Testis (tissue), 3 donors: Measurements from ENCODE around the gene ABCA5. TPM values are rescaled to one million over a fixed set of nuclear protein-coding genes. Genes with fewer than 3 reads are reported as not detected.

Experiments used
- DNase-seq: peaks from one replicate; pipeline ENCODE4 v3.0.0-alpha.2; 2019
- H3K27ac ChIP-seq, 2 donors: fragments of 200-600 bp; sonication (generic); one replicate each; pipeline ENCODE4 v1.5.1; 2019
- H3K27me3 ChIP-seq: fragments of 200-600 bp; sonication (generic); one replicate; pipeline ENCODE4 v1.5.1; 2019
- H3K36me3 ChIP-seq: fragments of 200-600 bp; sonication (generic); one replicate; pipeline ENCODE4 v1.5.1; 2017; ENCODE audit warnings: low read depth; ENCODE audit errors: missing control alignments
- H3K4me1 ChIP-seq: fragments of 200-600 bp; sonication (generic); one replicate; pipeline ENCODE4 v1.5.1; 2019
- H3K4me3 ChIP-seq, 2 donors: fragments of 200-600 bp; sonication (generic); one replicate each; pipeline ENCODE4 v1.5.1; 2017 to 2019
- H3K9me3 ChIP-seq: fragments of 200-600 bp; sonication (generic); one replicate; pipeline ENCODE4 v1.5.1; 2017
- POLR2A ChIP-seq: fragments of 450-650 bp; IDR thresholded peaks from one replicate; pipeline ENCODE4 v1.6.1; 2017; ENCODE audit warnings: antibody characterized with exemption, mild to moderate bottlenecking, moderate library complexity
- WGBS, 2 donors: methylation state at CpG; one replicate each; pipeline ENCODE4 v1.1.5; 2018; 5-methylcytosine and 5-hydroxymethylcytosine counted together
- intact Hi-C: fragments of 100-400 bp; cut with DNase I; formaldehyde crosslinking; loops from one replicate; pipeline ENCODE4 v1.15.1; 2023; ENCODE audit warnings: low total_unique reads
- polyA plus RNA-seq: library from polyadenylated mRNA; stranded (reverse); fragments of 350-450 nt; fragmentation: Illumina TruSeq; extraction: RNeasy Lipid Tissue Mini Kit (QIAGEN cat#74804); gene quantifications from one replicate; pipeline ENCODE4 v1.2.3, GENCODE V29; 2014; ENCODE audit warnings: low read depth, low replicate concordance; ENCODE audit not compliant: insufficient read depth
- total RNA-seq, 2 donors: library from RNA; depleted of rRNA; stranded (reverse); fragments of >200 nt; gene quantifications; one replicate each; pipeline ENCODE4 v1.2.3, GENCODE V29; 2016
- TF ChIP-seq, protein P1 (sequence below), 3 experiments: fragments of 450-650 bp in 2 of 3; fragments of 200-600 bp in 1 of 3; sonication (generic) in 1 of 3; IDR thresholded peaks; one replicate each; pipeline ENCODE4 v1.5.1; 2016 to 2019; ENCODE audit warnings: antibody characterized with exemption in 3 of 3, mild to moderate bottlenecking in 2 of 3, moderate library complexity in 1 of 3

ABCA5 gene
- total and polyA plus RNA-seq, 3 donors from 2014 or later, result 22.6 to 59.8 (median 50.6) TPM

- WGBS, 2 donors, result 45 to 53% methylated on average over 3 of the region's 3 CpGs
- no peaks in the 10 kb centered on the region for H3K4me1 ChIP-seq
- no peak for DNase-seq
- no peaks in the 10 kb centered on the region for H3K27me3 ChIP-seq
- TF ChIP-seq POLR2A, result no peak
- TF ChIP-seq, protein P1, sequence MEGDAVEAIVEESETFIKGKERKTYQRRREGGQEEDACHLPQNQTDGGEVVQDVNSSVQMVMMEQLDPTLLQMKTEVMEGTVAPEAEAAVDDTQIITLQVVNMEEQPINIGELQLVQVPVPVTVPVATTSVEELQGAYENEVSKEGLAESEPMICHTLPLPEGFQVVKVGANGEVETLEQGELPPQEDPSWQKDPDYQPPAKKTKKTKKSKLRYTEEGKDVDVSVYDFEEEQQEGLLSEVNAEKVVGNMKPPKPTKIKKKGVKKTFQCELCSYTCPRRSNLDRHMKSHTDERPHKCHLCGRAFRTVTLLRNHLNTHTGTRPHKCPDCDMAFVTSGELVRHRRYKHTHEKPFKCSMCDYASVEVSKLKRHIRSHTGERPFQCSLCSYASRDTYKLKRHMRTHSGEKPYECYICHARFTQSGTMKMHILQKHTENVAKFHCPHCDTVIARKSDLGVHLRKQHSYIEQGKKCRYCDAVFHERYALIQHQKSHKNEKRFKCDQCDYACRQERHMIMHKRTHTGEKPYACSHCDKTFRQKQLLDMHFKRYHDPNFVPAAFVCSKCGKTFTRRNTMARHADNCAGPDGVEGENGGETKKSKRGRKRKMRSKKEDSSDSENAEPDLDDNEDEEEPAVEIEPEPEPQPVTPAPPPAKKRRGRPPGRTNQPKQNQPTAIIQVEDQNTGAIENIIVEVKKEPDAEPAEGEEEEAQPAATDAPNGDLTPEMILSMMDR (IDR thresholded peaks at IDR 0.05), result no peak
- H3K9me3 ChIP-seq, result no peaks in the 10 kb centered on the region
- H3K4me3 ChIP-seq, result no peak overlapping the region
- no peak overlapping the region for H3K27ac ChIP-seq
- no peaks in the 10 kb centered on the region for H3K36me3 ChIP-seq
- intact Hi-C loops, result no loop called here
Measured at GRCh38 chr17:69342896-69343644, 16.1 kb upstream of the ABCA5 start.

GRCh38 chr17:69339937-69340336 lies 13.0 kb upstream of the ABCA5 start:
- H3K9me3 ChIP-seq, result no peaks in the 10 kb centered on the region
- no peak overlapping the region for H3K27ac ChIP-seq
- no peaks in the 10 kb centered on the region for H3K4me1 ChIP-seq
- no peaks in the 10 kb centered on the region for H3K27me3 ChIP-seq
- no peak for DNase-seq
- H3K36me3 ChIP-seq, result no peaks in the 10 kb centered on the region
- intact Hi-C loops, result no loop called here
- TF ChIP-seq, protein P1 (IDR thresholded peaks at IDR 0.05), result no peak
- TF ChIP-seq POLR2A, result no peak
- H3K4me3 ChIP-seq, result no peak overlapping the region
- 70 to 78% methylated on average over 3 of the region's 3 CpGs for WGBS, 2 donors

DNA sequence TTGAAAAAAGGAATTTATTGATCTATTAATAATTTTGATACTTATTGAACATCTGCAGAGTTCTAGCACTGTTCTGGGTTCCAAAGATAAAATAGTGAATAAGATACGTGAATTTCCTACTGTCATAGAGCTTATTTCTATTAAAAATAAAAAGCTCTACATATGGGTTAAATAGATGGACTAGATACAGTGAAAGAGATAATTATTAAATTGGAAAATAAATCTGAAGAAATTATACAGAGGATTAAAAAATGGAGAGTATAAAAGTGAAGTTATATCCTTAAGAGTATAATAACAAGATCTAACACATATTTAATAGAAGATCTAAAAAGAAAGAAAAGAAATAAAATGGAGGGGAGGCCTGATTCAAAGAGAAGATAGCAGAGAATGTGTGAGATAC lies 10.1 kb upstream of the ABCA5 start:
- Histone ChIP-seq H3K27ac (no peak overlapping the region), H3K36me3 (no peaks in the 10 kb centered on the region), H3K27me3 (no peaks in the 10 kb centered on the region), H3K4me3 (no peak overlapping the region), H3K4me1 (no peaks in the 10 kb centered on the region), H3K9me3 (no peaks in the 10 kb centered on the region)
- TF ChIP-seq, protein P1 (IDR thresholded peaks at IDR 0.05), result no peak
- TF ChIP-seq POLR2A, result no peak
- WGBS, 2 donors, result 85 to 91% methylated on average over 1 of the region's 1 CpG
- DNase-seq, result no peak
- intact Hi-C loops, result no loop called here

DNA sequence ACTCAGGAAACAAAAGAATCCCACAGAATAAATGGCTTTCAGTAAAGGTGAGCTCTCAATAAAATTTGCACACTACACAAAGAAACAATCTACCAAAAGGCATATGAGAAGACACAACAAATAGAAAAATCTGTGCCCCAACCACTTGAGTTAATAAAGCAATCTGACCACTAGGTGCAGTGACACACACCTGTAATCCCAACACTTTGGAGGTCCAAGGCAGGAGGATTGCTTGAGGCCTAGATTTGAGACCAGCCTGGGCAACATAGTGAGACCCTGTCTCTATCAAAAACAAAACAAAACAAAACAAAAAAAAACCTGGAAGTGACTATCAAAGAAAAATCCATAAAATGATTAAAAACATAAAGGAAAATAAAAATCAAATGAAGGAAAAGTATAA lies 9.6 kb upstream of the ABCA5 start:
- DNase-seq, result no peak
- Histone ChIP-seq H3K27ac (no peak overlapping the region), H3K36me3 (no peaks in the 10 kb centered on the region), H3K9me3 (no peaks in the 10 kb centered on the region), H3K27me3 (no peaks in the 10 kb centered on the region), H3K4me3 (no peak overlapping the region), H3K4me1 (no peaks in the 10 kb centered on the region)
- TF ChIP-seq, protein P1 (IDR thresholded peaks at IDR 0.05), result no peak
- no peak for TF ChIP-seq POLR2A
- intact Hi-C loops, result no loop called here

- Histone ChIP-seq H3K27me3 (no peaks in the 10 kb centered on the region), H3K9me3 (no peaks in the 10 kb centered on the region), H3K27ac (no peak overlapping the region), H3K4me1 (no peaks in the 10 kb centered on the region), H3K36me3 (no peaks in the 10 kb centered on the region), H3K4me3 (no peak overlapping the region)
- TF ChIP-seq POLR2A, result no peak
- TF ChIP-seq, protein P1 (IDR thresholded peaks at IDR 0.05), result peak in 2 of 3 experiments; percentile 36 to 51
- no peak for DNase-seq
- 27 to 28% methylated on average over 2 of the region's 2 CpGs for WGBS, 2 donors
- intact Hi-C loops, result no loop called here
Measured at GRCh38 chr17:69335058-69335457, 8.1 kb upstream of the ABCA5 start.
